GM21390 (cell line): ENCODE measurements around the gene SEC16A.

Source experiments
- ATAC-seq: cut with Tn5 transposase; IDR thresholded peaks from one replicate; pipeline ENCODE4 v1.9.1; 2021; ENCODE audit not compliant: unreplicated experiment

The SEC16A gene

DNA sequence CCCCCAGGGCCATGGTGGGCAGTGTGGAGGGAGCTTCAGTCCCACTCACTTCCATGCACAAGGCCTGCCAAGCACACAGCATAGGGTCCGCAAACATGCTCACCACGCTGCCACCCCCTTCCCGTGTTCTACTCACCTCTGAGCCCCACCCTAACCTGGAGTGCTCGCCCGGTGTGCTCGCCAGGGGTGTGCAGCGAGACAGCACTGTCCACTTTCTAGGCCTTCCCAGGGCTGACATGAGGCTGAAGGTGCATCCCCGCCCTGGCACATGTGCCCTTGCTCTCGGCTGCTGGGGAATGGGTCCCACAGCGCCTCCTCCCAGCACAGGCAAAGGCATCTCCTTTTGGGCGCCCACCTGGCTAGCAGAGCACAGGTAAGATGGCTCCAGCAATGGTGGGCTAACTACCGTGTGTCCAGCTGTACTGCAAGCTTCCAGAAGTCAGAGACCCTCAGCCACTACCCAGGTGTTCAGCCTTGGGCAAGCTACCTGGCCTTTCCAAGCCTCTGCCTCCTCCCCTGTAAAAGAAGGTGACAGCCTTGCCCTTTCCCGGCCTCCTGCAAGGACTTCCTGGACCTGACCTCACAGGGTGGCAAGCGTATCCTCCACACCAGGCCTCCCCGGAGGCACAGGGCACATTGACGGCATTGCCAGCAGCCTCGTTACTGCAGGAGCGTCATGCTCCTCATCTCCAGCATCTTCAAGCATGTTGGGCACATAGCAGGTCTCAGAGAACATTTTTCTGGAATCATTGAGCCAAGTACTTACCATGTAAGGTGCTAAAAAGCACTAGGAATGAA lies 4.2 kb upstream of the SEC16A start:
- no peak for ATAC-seq

DNA sequence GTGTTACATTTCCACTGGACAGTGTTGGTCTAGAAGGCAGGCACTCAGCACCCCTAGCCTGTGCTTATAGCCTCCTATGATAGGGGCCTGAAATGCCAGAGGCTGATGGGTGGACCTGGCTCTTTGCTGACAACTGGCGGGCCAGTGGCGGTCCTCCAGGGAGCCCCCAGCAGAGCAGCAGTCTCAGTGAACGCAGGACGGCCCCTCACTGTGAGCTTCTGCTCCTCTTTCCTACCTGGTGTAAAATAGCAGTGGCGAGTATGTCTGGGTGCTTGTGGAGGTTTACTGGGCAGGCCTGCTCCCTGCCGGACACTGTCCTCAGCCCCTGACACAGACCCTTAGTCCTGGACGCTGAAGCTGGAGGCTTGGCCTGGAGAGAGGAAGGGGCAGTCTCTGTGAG lies 3.3 kb upstream of the SEC16A start:
- no peak for ATAC-seq

- ATAC-seq, result no peak
These were observed 2.5 kb upstream of the SEC16A start for GRCh38 chr9:136485049-136486045.

GRCh38 chr9:136484153-136485048 lies 1.6 kb upstream of the SEC16A start:
- no peak for ATAC-seq

GRCh38 chr9:136483589-136484152 lies 831 bp upstream of the SEC16A start:
- peak; percentile 54 for ATAC-seq

- no peak for ATAC-seq
These were observed 621 bp downstream of the SEC16A start for GRCh38 chr9:136482046-136482792.

- no peak for ATAC-seq
These were observed 1.3 kb downstream of the SEC16A start for GRCh38 chr9:136481558-136481957.

- ATAC-seq, result no peak
These were observed 6.3 kb downstream of the SEC16A start for GRCh38 chr9:136476369-136477150.

DNA sequence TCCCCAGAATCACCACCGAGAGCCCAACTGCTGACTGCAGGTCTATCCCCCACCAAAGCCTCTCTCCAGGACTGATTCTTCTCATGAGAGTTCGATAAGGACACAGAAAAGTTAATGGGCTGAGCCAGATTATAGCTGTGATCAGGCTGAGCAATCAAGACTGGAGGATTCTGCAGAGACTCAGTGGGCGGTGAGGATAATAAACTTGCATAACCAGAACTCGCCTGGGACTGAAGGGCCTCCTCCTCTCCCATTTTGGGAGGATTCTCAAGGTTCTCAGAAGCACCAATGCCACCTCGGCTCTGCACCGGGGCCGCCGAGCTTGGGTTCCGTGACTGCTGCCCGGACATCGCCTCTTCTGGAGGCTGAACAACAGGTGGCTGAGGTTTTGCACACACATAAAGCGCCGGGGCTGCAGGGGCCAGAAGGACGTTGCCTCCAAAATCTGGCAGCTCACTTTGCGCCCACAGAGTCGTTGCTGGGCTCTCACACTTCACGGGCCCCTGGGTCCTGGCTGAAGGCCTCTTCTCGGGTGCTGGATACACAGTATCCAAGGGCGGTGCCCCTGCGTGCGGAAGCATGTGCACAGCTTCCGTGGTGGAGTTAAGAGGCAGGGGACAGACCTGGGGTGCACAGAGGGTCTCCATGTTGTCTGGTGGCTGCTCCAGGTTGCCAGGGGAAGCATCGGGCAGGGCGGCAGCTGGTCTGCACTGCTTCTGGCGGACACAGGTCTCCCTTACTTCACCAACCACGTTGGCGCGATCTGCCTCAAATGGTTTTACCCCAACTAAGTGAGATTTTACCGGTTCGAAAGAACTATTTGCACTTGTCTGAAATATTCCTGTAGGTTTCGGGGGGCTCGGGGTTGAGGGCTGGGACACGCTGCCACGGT lies 7.6 kb downstream of the SEC16A start:
- no peak for ATAC-seq

DNA sequence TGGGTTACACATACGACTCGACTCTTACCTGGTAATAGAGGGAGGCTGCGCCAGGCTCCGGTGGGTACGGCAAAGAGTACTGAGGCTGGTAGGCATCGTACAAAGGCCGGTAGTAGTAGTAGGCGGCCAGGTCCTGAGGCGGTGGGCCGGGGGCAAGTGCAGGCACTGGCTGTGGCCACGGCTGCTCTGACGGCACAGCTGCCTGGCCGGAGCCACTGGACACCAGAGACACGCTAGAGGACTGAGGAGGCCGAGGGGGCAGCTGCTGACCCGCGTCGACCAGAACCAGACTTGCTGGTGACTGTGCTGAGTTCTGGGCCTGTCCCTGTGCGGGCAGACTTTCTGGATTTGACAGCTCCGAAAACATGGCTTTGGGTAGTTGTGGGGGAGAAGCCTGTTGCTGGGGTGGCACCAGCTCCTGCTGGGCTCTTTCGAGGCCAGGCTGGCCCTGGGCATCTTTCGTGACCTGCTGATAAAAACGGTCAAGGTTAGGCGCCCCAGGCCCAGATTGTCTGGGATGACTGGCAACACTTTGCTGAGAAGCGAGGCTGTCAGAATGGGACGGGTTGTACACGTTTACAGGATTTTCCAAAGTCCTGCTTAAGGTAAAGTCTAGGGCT lies 8.7 kb downstream of the SEC16A start:
- no peak for ATAC-seq

GRCh38 chr9:136473354-136473721 lies 9.5 kb downstream of the SEC16A start:
- no peak for ATAC-seq

DNA sequence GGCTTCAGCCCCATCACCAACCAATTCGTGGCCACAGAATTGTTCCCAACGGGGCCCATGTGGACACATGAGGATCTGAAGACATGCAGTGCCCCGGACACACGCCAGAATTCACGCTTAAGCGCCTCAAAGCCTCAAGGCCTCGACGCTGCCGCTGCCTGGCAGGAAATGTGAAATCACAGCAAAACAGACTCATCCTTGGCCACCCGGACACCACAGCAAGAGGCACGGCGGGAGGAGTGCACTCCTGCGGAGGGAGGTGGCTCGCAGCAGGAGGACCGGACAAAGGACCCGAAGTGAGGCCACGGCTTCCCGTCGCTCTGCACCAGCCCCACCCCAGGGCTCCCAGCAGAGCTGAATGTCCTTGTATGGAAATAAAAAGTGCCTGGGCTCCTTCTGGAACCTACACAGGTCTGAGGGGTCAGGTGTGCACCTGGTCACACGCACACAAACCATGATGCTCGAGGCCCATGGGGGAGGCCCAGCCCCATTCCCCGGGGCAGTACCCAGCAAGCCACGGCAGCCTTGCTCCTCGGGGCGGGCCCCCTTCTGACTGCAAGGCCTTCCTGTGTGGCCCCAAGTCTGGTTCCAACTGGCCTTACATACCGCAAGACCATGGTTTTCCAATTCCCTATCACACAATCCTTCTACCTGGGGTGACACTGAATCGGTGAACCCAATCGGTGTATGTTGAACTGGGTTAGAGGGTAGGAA lies 10.0 kb downstream of the SEC16A start:
- no peak for ATAC-seq

DNA sequence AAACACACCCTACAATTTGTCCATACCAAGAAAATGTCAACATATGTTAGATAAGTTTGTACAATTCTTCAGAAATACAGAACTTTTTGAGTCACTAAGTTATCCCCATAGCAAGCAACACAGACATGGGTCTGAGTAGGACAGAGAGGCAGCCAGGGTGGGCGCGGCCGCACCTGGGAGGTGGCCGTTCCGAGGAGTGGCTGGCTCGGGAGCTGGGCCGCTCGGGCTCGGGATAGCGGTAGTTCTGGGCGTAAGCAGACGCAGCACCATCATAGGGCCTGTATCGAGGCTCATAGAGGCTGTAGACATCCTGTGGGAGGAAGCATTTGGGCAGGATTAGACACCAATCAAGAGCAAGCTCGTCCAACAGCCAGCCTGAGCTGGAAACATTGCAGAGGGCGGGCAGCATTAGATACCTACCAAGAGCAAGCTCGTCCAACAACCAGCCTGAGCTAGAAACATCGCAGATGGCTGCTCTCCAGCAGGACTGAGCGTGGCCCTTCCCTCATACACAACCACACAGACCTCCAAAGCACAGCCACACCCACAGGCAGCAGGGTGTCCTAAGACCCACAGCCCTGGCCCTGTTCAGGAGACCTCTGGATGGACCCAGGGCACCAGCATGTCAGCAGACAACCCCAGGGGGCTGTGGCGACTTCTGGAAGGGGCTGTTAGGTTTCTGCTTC lies 10.9 kb downstream of the SEC16A start:
- ATAC-seq, result no peak

DNA sequence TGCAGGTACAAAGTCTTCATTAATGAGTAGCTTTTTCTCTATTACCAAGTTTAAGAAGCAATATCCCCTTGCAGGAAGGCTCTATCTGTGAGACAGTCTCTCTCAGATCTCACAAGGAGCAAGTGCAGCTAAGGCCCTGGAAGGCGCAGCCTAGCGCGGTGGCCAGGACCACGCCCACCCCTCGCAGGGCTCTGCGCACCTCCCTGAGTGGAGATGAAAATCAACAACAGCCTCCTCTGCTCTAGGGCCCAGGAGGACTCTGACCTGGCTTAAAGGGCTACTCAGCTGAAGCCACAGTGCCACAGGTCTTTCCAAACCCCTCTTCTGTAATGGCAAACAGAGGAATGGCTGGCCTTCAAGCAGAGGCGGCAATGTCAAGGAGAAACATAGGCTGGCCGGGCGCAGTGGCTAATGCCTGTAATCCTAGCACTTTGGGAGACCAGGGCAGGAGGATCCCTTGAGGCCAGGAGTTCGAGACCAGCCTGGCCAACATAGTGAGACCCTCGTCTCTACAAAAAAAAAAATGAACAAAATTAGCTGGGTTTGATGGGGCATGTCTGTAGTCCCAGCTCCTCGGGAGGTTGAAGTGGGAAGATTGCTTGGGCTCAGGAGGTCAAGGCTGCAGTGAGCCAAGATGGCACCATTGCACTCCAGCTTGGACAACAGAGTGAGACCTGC lies 11.9 kb downstream of the SEC16A start:
- ATAC-seq, result no peak

- ATAC-seq, result no peak
These were observed 12.5 kb downstream of the SEC16A start for GRCh38 chr9:136470356-136470755.

DNA sequence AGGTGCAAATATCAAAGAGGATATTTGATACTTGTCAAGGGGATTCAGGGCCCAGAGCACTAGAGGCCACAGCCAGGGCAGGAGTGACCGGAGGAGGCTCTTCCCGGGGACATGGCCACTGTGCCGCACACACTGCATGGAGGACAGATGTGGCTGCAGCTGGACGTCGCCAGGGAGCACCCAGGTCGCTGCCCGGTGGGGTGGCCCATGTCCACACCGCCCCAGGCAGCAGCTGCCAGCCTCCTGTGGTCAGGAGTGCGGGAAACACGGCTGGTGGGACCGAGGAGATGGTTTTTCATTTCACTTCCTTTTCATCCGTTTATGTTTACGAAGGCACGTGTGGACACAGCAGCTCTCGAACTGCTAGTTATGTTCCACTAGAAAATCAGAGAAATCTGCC lies 15.1 kb downstream of the SEC16A start:
- no peak for ATAC-seq
